IgD-negative memory B cell (primary cell): ENCODE data around the gene SS18L1. TPM values are rescaled to one million over a fixed set of nuclear protein-coding genes. Genes with fewer than 3 reads are reported as not detected.
A peak's percentile ranks its signal among the peaks of the same experiment; 100 is the strongest.

Source experiments
- H3K27ac Mint-ChIP-seq, 3 donors: one replicate each; pipeline ENCODE4 v1.8.0; 2020 to 2022; ENCODE audit warnings: mild to moderate bottlenecking in 3 of 3, mixed read lengths in 3 of 3, moderate library complexity in 1 of 3
- H3K27me3 Mint-ChIP-seq: one replicate; pipeline ENCODE4 v1.8.0; 2021; ENCODE audit warnings: mixed read lengths
- H3K36me3 Mint-ChIP-seq: one replicate; pipeline ENCODE4 v1.8.0; 2020; ENCODE audit warnings: mild to moderate bottlenecking, mixed read lengths
- H3K4me1 Mint-ChIP-seq, 3 donors: one replicate each; pipeline ENCODE4 v1.8.0; 2020 to 2022; ENCODE audit warnings: mixed read lengths in 3 of 3, mild to moderate bottlenecking in 1 of 3
- H3K4me3 Mint-ChIP-seq, 4 donors: one replicate each; pipeline ENCODE4 v1.8.0; 2020 to 2022; ENCODE audit warnings: mild to moderate bottlenecking in 4 of 4, mixed read lengths in 4 of 4, moderate library complexity in 3 of 4
- H3K9me3 Mint-ChIP-seq, 3 donors: one replicate each; pipeline ENCODE4 v1.8.0; 2020 to 2021; ENCODE audit warnings: mixed read lengths in 3 of 3, mild to moderate bottlenecking in 1 of 3
- polyA plus RNA-seq: library from polyadenylated mRNA; unstranded; fragments of 300-500 nt; fragmentation: Illumina TruSeq; gene quantifications from one replicate; pipeline ENCODE4 v1.2.3, GENCODE V29; 2021

The SS18L1 gene
- polyA plus RNA-seq, 1 donor from 2014 or later, result 1.4 TPM

DNA sequence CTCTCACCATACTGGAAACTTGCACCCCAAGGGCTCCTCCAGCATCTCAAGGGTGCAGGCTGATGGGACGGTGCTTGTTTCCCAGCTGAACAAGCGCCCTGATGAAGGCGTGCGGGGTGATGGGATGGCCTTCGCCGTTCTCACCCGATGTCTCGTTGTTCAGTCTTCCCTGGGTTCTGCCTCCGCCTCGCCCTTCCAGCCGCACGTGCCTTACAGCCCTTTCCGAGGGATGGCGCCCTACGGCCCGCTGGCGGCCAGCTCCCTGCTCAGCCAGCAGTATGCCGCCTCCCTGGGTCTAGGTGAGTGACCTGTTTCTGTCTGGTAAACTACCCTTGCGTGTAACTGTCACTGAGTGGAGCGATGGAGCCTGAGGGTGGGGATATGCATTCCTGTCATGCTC, 17.4 kb upstream of the SS18L1 start:
- peaks cover 20 to 33% (median 26%) of the 10 kb centered on the region in 3 donors for H3K4me1 Mint-ChIP-seq
- peak overlapping the region in 2 of 4 donors; percentile 54 to 90 for H3K4me3 Mint-ChIP-seq
- H3K9me3 Mint-ChIP-seq, result no peaks in the 10 kb centered on the region
- peak overlapping the region in 2 of 3 donors; percentile 48 to 55 for H3K27ac Mint-ChIP-seq
- no peaks in the 10 kb centered on the region for H3K27me3 Mint-ChIP-seq
- H3K36me3 Mint-ChIP-seq, result no peaks in the 10 kb centered on the region

DNA sequence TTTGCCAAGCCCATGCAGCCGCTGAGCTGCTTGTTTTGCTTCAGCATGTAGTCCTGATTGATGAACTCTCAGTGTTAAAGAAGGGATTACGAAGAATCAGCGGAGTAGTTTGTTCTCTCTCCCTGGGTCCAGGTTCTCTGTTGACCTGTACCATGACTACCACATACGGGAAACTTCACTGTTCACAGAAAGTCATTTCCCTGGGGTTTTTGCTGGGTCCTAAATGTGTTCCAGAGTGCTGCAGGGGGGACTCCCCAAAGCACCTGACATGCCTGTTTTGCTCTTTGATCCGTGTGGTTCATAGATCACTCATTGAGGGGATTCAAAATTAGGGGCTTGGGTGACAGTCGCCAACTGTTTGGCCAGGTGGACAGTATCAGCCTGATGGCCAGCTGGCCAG, 15.8 kb upstream of the SS18L1 start:
- H3K36me3 Mint-ChIP-seq, result no peaks in the 10 kb centered on the region
- peak overlapping the region in 1 of 4 donors; percentile 67 for H3K4me3 Mint-ChIP-seq
- H3K9me3 Mint-ChIP-seq, result no peaks in the 10 kb centered on the region
- H3K4me1 Mint-ChIP-seq, result peaks cover 22 to 34% (median 29%) of the 10 kb centered on the region in 3 donors
- no peaks in the 10 kb centered on the region for H3K27me3 Mint-ChIP-seq
- H3K27ac Mint-ChIP-seq, result peak overlapping the region in 1 of 3 donors; percentile 72

DNA sequence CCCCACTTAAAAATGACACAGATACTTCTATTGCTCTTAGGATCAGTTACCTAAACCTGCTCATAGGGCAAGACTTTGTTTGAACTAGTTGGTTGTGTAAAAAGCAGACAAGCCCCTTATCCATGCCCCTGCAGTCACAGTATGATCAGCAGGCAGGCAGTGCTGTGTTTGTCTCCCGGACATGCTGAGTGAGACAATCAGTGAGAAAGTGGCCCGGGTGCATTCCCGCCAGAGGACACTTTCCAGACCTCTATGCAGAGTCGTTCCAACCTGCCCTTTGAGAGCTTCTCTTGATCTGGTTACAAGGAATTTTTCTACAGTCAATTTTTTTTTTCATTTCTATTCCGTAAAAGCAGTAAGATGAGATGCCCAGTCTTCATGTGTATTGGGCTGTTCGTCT, 15.1 kb upstream of the SS18L1 start:
- Mint-ChIP-seq H3K36me3 (no peaks in the 10 kb centered on the region), H3K27me3 (no peaks in the 10 kb centered on the region), H3K27ac (peak overlapping the region in 1 of 3 donors; percentile 72), H3K4me1 (peaks cover 21 to 34% (median 25%) of the 10 kb centered on the region in 3 donors), H3K9me3 (no peaks in the 10 kb centered on the region), H3K4me3 (peak overlapping the region in 1 of 4 donors; percentile 67)

DNA sequence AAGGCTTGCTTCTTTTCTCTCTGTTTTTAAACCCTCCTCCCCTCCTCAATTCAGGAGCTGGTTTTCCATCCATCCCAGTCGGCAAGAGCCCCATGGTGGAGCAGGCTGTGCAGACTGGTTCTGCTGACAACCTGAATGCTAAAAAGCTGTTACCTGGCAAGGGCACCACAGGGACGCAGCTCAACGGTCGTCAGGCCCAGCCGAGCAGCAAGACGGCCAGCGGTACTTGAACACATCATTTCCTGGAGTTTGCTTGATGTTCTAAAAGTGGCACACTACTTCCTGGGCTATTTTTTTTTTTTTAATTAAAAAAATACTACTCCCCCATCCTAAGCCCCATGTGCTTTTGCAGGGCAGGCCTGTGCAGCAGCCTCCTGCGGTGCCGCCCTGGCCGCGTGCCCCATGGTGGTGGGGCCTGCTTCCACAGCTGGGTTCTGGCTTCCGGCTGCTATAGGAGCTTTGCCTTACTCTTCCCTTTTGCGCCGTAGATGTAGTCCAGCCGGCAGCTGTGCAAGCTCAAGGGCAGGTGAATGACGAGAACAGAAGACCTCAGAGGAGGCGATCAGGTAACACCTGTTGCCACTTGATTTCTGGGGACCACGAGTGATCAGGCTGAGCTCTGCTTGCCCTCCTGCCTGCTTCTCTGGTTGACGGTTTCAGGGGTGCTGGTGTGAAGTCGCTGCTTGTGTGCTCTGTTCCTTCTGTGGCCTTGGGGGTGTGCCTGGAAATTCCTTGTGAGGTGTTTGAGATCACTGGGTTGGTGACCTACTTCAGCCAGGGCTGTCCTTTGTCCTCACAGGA, 13.6 kb upstream of the SS18L1 start:
- Mint-ChIP-seq H3K27me3 (no peaks in the 10 kb centered on the region), H3K27ac (peak overlapping the region in 2 of 3 donors; percentile 56 to 90), H3K4me1 (peaks cover 7 to 32% (median 18%) of the 10 kb centered on the region in 3 donors), H3K36me3 (no peaks in the 10 kb centered on the region), H3K4me3 (peak overlapping the region in 2 of 4 donors; percentile 41 to 48), H3K9me3 (no peaks in the 10 kb centered on the region)

DNA sequence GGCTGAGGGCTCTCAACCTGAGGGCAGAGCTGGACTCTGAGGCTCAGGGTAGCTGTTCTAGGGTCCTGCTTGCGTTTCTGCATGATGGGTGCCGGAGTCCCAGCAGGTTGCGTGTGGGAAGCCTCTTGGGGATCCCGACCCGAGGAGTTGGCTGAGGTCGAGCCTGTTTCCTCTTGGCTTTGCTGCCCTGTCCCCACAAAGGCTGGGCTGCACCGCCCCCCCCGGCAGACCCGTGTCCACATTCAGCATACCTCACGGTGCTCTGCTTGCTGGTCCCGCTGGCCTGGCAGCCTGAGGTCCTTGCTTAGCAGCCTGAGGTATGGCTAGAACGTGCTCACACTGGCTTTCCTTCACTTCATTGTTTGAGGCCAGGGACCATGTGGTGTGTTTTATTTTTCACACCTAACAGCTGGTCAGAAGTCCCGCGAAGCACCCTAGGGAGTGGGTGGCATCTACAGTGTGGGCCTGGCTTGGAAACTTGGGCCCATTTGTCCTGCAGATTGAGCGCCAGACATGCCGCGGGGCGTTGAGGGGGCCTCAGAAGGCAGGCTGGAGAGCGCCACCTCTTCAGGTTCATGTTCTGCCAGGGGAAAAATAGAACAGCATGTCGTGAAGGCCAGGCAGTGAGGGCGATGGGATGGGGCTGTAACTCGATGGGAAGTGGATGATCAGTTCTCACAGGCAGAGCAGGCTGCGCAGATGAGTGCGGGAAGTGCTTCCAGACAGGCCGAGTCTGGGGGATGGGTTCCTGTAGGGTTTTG, 11.8 kb upstream of the SS18L1 start:
- Mint-ChIP-seq H3K36me3 (no peaks in the 10 kb centered on the region), H3K27me3 (no peaks in the 10 kb centered on the region), H3K27ac (peak overlapping the region; percentile 71 to 87 (median 75)), H3K4me1 (peaks cover 8 to 32% (median 18%) of the 10 kb centered on the region in 3 donors), H3K4me3 (peak overlapping the region in 1 of 4 donors; percentile 40), H3K9me3 (no peaks in the 10 kb centered on the region)

DNA sequence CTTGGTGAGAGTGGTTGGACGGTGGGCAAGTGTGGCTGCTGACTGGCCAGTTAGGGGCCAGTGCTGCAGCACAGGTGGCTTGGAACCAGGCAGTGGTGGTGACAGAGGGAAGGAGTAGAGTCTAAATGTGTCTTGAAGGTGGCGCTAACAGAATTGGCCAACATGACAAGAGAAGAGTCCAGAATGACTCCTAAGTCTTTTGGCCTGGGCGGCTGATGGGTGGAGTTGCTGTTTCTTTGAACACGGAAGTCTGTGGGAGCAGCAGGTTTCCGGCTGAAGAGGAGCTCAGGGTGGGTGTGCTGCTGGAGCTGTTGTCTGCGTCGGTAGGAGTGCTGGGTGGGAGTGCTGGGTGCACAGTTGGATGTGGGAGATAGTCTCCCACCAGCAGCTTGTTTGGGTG, 11.1 kb upstream of the SS18L1 start:
- Mint-ChIP-seq H3K9me3 (no peaks in the 10 kb centered on the region), H3K27me3 (no peaks in the 10 kb centered on the region), H3K4me1 (peaks cover 9 to 27% (median 21%) of the 10 kb centered on the region in 3 donors), H3K36me3 (no peaks in the 10 kb centered on the region), H3K27ac (peak overlapping the region; percentile 71 to 87 (median 75)), H3K4me3 (peak overlapping the region in 2 of 4 donors; percentile 59 to 68)

DNA sequence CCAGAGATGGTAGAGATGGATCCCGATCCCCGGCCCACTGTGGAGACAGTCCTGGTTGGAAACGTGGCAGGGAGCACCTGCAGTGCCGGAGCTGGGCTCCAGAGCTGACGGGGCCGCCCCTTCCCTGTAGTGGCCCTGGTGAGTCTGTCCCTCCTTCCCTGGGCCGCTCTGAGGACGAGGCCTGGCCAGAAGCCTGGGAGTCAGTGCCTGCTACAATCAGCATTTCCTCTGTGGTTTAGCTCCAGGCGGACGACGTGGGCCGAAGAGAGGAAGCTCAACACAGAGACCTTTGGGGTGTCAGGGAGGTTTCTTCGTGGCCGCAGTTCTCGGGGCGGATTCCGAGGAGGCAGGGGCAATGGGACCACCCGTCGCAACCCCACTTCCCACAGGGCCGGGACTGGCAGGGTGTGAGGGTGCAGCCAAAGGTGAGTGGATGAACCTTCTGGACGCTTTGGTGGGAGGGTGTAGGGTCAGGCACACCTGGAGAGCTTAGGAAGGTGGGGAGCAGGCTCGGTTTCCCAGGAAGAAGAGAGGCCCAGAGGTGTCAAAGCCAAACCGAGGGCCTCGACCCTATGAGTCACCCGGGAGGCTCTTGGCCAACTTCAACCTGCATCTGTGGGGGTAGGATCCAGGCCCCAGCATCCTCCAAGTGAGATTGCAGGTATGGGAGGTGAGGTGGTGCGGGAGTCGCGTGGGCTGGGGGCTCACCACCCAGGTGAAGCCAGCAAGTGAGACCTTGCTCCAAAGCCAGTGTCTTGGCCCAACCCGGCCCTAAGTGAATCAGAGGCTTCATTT, 10.3 kb upstream of the SS18L1 start:
- Mint-ChIP-seq H3K27me3 (no peaks in the 10 kb centered on the region), H3K9me3 (no peaks in the 10 kb centered on the region), H3K36me3 (peaks cover 5% of the 10 kb centered on the region), H3K4me3 (peak overlapping the region in 1 of 4 donors; percentile 28), H3K27ac (peak overlapping the region in 1 of 3 donors; percentile 59), H3K4me1 (peaks cover 5 to 20% (median 17%) of the 10 kb centered on the region in 3 donors)

DNA sequence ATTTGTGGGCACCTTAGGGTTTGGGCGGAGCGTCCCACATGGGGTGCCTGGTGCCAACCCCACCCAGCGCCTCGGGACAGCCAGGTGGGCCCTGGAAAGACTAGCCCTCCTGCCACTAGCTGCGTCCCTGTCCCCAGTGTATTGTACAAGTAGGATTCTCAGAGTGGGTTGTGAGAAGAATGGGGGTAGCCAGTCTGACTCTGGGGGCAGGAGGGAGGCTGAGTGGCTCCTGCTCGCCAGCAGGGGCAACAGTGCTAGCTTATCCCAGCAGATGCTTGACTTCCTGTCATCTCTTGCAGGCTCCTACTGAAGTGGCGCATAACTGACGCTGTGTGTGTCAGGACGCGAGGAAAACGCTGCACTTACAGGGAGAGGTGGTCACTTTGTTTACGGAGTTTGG, 9.7 kb upstream of the SS18L1 start:
- Mint-ChIP-seq H3K4me1 (peaks cover 5 to 16% (median 15%) of the 10 kb centered on the region in 3 donors), H3K9me3 (no peaks in the 10 kb centered on the region), H3K27ac (peak overlapping the region in 2 of 3 donors; percentile 41 to 42), H3K36me3 (peaks cover 6% of the 10 kb centered on the region), H3K27me3 (no peaks in the 10 kb centered on the region), H3K4me3 (no peak overlapping the region)

DNA sequence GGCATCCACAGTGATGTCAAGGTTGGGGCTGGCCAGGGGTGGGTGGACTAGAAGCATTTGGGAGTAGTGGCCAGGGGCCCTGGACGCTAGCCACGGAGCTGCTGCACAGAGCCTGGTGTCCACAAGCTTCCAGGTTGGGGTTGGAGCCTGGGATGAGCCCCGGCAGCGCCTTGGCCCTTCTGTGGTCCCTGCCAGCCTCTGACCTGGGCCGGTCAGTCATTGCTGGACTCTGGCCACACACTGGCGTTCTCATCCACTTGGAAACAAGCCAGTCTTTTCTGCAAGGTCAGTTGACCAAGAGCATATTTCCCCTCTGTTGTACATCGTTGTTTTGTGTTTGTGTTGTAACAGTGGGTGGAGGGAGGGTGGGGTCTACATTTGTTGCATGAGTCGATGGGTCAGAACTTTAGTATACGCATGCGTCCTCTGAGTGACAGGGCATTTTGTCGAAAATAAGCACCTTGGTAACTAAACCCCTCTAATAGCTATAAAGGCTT, 8.8 kb upstream of the SS18L1 start:
- H3K9me3 Mint-ChIP-seq, result no peaks in the 10 kb centered on the region
- no peak overlapping the region for H3K4me3 Mint-ChIP-seq
- no peaks in the 10 kb centered on the region for H3K27me3 Mint-ChIP-seq
- peaks cover 5 to 14% (median 12%) of the 10 kb centered on the region in 3 donors for H3K4me1 Mint-ChIP-seq
- H3K27ac Mint-ChIP-seq, result peak overlapping the region in 1 of 3 donors; percentile 43
- peaks cover 6% of the 10 kb centered on the region for H3K36me3 Mint-ChIP-seq

DNA sequence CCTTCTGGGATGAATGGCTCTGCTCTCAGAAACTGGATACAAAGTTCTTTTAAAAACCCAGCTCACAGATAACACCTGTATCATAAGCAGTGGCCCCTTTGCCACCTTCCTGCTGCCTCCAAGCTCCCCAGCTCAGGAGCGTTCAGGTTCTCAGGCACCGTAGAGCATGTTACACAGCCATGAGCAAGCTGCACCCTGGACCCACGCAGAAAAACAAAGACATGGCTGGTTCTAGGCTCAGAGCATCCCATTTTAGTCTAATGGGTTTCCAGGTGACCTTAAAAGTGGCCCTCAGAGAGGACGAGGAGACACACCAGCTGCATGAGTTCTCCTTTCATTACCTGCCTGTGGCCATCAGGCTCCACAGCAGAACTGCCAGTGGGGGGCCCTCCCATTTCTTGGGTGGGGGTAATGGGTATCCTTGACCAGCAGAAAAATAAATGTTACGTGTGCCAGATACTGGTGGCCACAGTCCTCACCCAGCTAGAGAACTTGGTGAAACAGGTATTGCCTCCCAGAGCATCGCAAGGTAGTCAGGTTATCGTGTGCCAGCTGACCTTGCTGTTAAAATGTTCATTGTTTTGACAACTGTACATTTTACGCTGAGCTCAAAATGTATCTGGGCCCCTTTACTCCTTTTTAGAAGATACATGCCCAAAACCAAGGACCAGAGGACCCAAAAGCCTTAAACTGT, 7.8 kb upstream of the SS18L1 start:
- Mint-ChIP-seq H3K9me3 (no peaks in the 10 kb centered on the region), H3K27ac (peak overlapping the region in 2 of 3 donors; percentile 15 to 74), H3K4me3 (no peak overlapping the region), H3K36me3 (peaks cover 6% of the 10 kb centered on the region), H3K27me3 (no peaks in the 10 kb centered on the region), H3K4me1 (peaks cover 8 to 18% (median 8%) of the 10 kb centered on the region in 3 donors)

DNA sequence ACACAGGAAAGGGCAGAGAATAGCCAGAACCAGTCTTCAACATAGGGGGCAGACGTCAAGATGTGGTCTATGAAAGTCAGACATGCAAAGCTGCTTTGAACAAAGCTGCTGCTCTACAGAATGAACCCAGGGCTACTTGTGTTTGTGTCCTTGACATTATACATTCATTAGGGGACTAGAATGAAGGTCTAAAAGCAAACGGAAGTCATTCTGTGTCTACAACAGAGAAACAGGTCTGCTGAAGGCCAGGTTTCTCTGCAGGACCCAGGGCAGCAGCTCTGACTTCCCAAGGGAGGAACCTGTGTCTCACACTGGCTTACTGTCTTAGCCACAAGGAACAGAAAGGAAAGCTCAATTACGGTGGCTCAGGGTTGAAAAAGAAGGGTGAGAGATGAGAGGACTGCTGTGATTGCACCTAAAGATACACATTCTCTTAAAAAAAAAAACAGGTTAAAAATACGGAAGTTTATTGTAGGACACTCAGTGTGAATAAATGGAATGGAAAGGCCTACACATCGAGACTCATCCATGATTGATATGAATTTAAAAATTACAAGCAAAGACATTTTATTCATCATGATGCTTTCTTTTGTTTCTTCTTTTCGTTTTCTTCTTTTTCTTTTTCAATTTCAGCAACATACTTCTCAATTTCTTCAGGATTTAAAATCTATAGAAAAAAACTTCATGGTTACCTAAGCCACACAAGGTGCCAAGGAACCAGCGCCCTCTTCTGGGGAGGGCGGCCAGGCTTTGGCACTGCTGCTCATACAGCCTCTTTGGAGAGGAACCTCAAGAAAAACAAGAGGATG, 7.1 kb upstream of the SS18L1 start:
- H3K36me3 Mint-ChIP-seq, result peaks cover 6% of the 10 kb centered on the region
- H3K4me3 Mint-ChIP-seq, result peak overlapping the region in 1 of 4 donors; percentile 54
- no peaks in the 10 kb centered on the region for H3K9me3 Mint-ChIP-seq
- peaks cover 10 to 24% (median 12%) of the 10 kb centered on the region in 3 donors for H3K4me1 Mint-ChIP-seq
- peak overlapping the region; percentile 15 to 90 (median 51) for H3K27ac Mint-ChIP-seq
- no peaks in the 10 kb centered on the region for H3K27me3 Mint-ChIP-seq

DNA sequence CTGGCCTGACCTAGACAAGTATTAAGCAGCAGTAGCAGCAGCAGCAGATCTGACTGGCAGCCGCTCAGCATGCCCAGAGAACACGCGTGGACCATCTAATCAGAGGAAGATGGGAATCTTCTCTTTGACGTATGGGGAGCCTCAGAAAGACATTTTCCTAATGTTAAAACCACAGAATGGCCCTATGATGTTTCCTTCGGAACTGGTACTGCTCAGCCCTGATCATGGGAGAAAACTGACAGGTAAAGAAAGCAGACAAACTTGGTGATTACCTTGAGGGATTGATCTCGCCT, 6.5 kb upstream of the SS18L1 start:
- Mint-ChIP-seq H3K36me3 (peaks cover 6% of the 10 kb centered on the region), H3K9me3 (no peaks in the 10 kb centered on the region), H3K27ac (peak overlapping the region; percentile 15 to 90 (median 51)), H3K27me3 (no peaks in the 10 kb centered on the region), H3K4me1 (peaks cover 16 to 27% (median 17%) of the 10 kb centered on the region in 3 donors), H3K4me3 (peak overlapping the region in 1 of 4 donors; percentile 54)

DNA sequence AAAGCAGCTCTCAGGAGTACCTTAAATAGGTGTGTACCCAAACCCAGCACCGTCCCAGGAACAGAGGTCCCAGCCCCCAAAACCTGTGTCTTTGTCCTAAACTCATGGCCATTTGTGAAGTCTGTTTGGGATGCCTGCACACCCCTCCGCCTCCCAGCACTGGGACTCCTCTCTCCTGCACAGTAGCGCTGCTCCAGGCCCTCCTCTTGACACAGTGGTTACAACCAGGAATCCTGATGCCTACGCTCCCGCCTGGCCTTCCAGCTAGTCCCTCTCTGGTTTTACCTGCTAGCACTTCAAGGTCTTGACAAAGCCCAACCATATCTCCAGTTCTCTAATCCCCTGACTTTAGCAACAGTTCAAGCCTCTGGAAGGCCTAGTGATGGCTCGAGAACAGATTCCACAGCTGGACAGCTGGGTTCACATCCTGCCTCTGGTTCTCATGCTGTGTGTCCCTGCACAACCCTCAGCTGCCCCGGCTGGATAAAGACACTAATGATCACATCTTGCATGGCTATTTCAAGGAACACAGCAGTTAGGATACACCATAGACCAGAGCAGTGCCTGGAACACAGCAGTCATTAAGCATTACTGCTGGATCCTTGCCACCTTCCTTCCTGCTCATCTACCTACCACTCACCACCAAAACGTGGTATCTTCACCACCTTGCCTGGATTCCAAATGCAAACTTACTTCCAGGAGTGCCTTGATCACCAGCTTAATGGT, 5.9 kb upstream of the SS18L1 start:
- Mint-ChIP-seq H3K4me3 (peak overlapping the region in 1 of 4 donors; percentile 48), H3K27me3 (no peaks in the 10 kb centered on the region), H3K4me1 (peaks cover 16 to 26% (median 17%) of the 10 kb centered on the region in 3 donors), H3K36me3 (peaks cover 6% of the 10 kb centered on the region), H3K9me3 (no peaks in the 10 kb centered on the region), H3K27ac (peak overlapping the region in 2 of 3 donors; percentile 15 to 90)
